GM18511 (cell line): ENCODE measurements around the gene HOXB4.
A peak's percentile ranks its signal among the peaks of the same experiment; 100 is the strongest.

Source experiments
- ATAC-seq: cut with Tn5 transposase; IDR thresholded peaks from one replicate; pipeline ENCODE4 v1.9.1; 2021; ENCODE audit warnings: mild to moderate bottlenecking, moderate library complexity; ENCODE audit not compliant: unreplicated experiment

Gene HOXB4

GRCh38 chr17:48561884-48562810 is 16.0 kb downstream of the HOXB4 start:
- peak; percentile 80 for ATAC-seq

- no peak for ATAC-seq
These were observed 18.0 kb downstream of the HOXB4 start for GRCh38 chr17:48559840-48560817.

GRCh38 chr17:48559122-48559839 is 18.9 kb downstream of the HOXB4 start:
- ATAC-seq, result no peak

DNA sequence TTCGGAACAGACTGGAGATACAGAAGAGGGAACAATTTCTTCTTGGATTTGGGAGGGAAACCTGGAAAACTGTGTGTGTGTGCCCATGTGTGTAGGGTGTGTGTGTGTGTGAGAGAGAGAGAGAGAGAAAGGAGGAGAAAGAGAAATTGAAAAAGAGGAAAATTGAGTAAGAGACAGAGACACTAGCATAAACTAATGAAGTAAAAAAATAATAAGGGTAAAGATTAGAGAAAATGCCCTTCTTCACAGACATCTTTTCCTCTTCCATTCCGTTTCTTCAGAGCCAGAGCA is 19.4 kb downstream of the HOXB4 start:
- ATAC-seq, result no peak

DNA sequence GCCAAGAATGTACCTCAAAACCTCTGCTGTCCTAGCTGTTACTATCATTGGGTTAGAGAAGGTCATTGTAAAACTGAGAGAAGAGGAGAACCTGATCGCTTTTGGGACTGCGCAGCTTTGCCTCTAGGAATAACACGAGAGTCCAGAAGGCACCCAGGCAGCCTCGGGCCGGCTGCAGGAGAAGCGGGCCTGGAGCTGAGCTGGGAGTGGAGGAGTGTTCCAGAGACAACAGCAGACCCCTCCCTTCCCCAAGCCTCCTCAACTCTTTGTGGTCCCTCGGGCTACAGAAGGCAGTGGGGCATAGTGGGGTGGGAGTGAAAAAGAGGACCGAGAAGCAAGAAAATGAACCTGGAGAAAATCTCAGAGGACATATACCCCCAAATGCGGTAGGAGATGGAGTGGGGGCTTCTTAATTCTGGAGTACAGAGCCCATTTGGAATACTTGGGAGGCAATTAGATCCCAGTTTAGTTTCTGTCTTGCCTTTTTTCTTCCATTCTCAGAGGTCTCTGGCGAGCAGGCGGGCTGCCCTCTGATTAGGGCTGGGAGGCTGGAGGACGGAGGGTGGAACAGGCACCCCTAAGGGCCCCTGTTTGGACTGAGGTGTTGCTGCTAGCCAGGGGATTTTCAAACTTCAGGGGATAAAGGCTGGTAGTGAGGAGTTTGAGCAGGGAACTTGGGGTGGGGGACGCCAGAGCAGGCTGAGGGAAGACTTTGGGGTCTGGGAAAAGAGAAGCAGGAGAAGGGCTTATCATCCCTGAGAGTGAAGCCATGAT is 19.9 kb downstream of the HOXB4 start:
- no peak for ATAC-seq

DNA sequence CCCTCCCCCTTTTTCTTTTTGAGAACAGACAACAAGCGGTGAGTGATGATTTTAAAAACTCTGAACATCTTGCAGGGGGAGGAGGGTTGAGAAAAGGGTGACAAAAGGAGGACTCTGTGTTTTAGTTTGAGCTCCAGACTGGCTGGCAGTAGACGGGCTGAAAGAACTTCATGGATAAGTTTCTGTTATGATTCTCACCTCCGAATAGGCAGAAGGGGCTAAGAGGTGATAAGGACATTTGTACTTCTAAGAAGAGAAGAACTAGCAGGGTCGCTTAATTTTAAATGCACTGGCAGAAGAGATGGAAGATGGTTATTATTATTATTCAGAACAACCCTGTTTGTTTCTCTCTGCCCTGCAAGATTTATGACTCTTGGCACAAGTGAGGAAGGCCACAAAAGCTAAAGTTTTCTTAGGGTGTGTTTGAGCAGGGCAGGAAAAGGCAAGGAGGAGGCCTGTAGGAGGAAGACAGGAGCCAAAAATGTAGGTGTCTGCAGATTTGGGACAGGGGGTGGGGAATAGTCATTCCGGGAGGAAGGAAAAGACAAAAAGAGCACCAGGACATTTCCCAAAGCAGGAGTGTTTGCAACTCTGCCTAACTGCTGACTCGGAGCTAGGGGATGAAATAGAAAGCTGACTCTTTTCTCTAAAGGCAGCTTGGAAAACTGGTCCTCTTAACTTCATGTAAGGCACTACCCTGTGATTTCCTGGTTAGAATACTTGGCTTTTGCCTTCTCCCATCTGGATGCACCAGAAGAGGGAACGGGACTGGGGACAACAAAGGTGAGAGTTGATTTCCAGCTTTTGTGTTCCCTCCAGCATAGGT is 21.4 kb downstream of the HOXB4 start:
- ATAC-seq, result no peak

- no peak for ATAC-seq
These were observed 21.9 kb downstream of the HOXB4 start for GRCh38 chr17:48556229-48556575.

DNA sequence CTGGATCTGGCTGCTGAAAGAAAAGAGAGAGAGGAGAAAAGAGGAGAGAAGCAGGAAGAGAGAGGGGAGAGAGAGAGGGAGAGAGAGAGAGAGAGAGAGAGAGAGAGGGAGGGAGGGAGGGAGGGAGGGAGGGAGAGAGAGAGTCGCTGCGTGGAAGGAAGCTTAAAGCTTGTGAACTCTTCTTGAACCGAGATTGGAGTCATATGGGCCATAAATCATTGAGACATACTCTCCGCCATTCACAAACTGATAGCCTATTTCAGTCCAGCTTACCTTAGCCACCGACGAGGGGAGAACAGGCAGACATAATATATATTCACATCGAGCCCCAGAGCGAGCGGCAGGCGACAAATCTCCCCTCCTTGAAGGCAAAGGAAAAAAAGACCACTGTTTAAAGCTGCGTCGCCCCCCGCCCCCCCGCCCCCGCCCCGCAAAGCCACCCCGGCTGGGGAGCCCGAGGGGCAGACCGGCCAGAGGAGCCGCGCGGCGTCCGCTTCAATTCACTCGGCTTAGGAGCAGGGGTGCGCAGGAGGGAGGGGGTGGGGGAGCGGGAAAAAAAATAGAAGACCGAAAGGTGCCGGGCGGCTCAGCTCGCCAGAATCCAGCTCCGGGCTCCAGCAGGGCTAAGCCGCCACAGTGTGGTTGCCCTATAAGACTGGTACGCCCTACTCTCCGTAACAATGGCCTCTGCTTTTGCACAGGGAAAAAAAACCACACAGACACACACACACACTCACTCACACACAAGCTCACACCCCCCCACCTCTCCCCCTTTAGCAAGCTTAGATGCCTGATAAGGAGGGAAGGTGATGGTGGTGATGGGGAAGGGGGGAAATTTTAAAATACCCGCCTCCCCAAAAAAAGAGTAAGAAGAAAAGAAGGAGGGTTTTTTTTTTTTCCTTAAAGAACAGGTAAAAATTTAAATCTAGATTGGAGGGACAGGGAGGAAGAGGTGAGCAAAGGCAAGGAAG is 22.6 kb downstream of the HOXB4 start:
- ATAC-seq, result no peak

GRCh38 chr17:48554412-48555257 is 23.5 kb downstream of the HOXB4 start:
- no peak for ATAC-seq

GRCh38 chr17:48553826-48554225 is 24.3 kb downstream of the HOXB4 start:
- no peak for ATAC-seq

DNA sequence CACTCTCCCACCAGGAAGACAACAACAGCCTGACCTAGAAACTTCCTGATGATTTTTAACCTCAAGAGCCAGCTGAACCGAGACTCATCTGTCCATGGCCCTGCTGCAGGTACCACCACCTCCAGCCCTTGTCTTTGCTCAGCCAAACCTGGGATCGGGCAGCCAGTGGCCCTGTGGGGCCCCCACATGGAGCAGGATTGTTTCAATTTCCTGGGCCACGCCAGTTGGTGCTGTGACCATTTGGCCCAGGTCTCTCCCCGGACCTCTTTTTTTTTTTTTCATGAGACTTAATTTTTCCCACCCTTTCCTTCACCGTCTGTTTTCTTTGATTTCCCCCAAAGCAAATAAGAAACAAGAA is 25.0 kb downstream of the HOXB4 start:
- ATAC-seq, result no peak

GRCh38 chr17:48552466-48553189 is 25.5 kb downstream of the HOXB4 start:
- ATAC-seq, result no peak

GRCh38 chr17:48551596-48552465 is 26.3 kb downstream of the HOXB4 start:
- ATAC-seq, result no peak

DNA sequence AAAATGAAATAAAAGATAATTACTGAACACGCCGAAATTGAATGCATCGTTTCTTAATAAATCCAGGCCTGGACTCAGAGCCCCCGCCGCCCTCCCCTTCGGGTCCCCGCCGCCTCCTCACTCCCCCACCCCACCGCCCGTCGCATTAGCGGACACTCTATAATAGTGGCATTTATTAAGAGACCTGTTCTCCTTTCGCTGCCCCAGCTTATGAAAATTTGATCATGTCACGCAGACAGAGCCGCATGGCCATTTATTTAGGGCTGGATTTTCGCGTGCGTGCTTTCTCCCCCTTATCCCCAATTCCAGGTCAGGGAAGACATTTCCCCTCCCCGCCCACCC is 27.0 kb downstream of the HOXB4 start:
- ATAC-seq, result no peak

DNA sequence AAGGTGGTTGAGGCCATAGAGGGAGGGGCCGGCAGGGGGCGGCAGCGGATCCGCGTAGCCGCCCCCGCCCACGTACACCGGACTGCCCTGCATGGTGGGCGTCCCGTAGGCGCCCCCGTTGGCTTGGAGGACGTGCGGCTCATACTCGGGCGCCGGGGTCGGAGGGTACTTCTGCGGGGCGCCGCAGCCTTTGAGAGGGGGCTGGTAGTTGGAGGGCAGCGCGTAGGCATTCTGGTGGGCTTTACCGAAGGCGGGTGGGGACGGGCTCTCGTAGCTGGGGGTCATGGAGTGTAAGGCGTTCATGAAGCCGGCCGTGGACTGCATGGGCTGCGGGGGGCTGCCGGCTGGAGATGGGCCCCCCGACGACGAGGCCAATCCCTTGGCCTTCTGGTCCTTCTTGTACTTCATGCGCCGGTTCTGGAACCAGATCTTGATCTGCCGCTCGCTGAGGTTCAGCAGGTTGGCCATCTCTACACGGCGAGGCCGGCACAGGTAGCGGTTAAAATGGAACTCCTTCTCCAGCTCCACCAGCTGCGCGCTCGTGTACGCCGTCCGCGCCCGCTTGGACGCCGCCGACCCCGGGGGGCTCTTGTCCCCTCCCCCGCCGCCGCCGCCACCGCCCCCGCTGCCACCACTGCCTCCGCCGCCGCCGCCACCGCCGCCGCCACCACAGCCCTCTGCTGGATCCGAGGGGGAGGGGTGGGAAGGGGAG is 27.5 kb downstream of the HOXB4 start:
- ATAC-seq, result no peak
